Measurements from ENCODE around the gene PDGFA. TPM values are rescaled to one million over a fixed set of nuclear protein-coding genes. Genes with fewer than 3 reads are reported as not detected.

The PDGFA gene
- total RNA-seq, 4 donors from 2014 or later: 60.2 to 123 (median 104) TPM

DNA sequence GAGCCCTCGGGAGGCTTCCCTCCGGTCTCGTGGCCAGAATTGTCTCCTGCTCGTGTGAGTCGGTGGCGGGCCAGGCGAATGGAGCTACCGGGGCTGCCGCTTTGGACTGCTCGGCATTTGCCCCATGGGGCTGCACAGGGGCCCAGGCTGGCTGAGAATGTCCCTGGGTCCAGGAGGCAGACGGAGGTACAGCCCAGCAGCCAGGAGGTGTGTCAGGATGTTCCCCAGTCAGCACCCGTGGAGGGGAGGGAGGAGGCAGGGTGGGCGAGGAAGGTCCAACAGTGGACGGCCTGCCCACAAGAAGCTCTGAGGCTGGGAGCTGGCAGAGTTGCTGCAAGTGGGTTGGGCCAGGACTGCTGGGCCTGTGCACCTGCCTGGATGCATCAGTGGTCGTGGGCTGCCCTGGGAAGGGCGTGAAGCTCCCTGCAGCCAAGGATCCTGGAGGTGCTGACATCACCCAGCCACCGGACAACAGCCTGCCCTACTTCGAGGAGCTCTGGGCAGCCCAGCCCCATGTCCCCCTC lies 46.4 kb downstream of the PDGFA start:
- DNase-seq: no peak
- no peak overlapping the region for H3K4me3 ChIP-seq
- intact Hi-C loops (cut with DNase I; ENCODE audit: low total_unique reads): no loop called here
- no peaks in the 10 kb centered on the region for H3K36me3 ChIP-seq
- no peak for TF ChIP-seq POLR2A (IDR thresholded peaks at IDR 0.05)
- TF ChIP-seq, protein P1, sequence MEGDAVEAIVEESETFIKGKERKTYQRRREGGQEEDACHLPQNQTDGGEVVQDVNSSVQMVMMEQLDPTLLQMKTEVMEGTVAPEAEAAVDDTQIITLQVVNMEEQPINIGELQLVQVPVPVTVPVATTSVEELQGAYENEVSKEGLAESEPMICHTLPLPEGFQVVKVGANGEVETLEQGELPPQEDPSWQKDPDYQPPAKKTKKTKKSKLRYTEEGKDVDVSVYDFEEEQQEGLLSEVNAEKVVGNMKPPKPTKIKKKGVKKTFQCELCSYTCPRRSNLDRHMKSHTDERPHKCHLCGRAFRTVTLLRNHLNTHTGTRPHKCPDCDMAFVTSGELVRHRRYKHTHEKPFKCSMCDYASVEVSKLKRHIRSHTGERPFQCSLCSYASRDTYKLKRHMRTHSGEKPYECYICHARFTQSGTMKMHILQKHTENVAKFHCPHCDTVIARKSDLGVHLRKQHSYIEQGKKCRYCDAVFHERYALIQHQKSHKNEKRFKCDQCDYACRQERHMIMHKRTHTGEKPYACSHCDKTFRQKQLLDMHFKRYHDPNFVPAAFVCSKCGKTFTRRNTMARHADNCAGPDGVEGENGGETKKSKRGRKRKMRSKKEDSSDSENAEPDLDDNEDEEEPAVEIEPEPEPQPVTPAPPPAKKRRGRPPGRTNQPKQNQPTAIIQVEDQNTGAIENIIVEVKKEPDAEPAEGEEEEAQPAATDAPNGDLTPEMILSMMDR (IDR thresholded peaks at IDR 0.05): no peak
- TF ChIP-seq POLR2AphosphoS5 (IDR thresholded peaks at IDR 0.05): no peak
- no peak for TF ChIP-seq EP300 (IDR thresholded peaks at IDR 0.05; ENCODE audit: low read depth)
- H3K9me3 ChIP-seq: no peaks in the 10 kb centered on the region
- H3K27ac ChIP-seq: no peak overlapping the region
- in situ Hi-C loops (cut with MboI; ENCODE audit: low pct_ligation_motif_present in 1 of 4, low pct_unique_long_range_greater_than_20kb in 1 of 4, low sequenced_read_pairs in 3 of 4): no loop called here
- no peaks in the 10 kb centered on the region for H3K27me3 ChIP-seq
- WGBS, 2 donors (ENCODE audit: low coverage in 1 of 2): 81% methylated on average over 18 of the region's 18 CpGs; no CpG with 5 or more reads in 1 of the 2 donors
- peaks cover 0 to 7% (median 2%) of the 10 kb centered on the region in 4 donors for H3K4me1 ChIP-seq

GRCh38 chr7:472640-472957 lies 47.0 kb downstream of the PDGFA start:
- H3K27me3 ChIP-seq: no peaks in the 10 kb centered on the region
- in situ Hi-C loops (cut with MboI; ENCODE audit: low pct_ligation_motif_present in 1 of 4, low pct_unique_long_range_greater_than_20kb in 1 of 4, low sequenced_read_pairs in 3 of 4): no loop called here
- no peak for TF ChIP-seq POLR2AphosphoS5 (IDR thresholded peaks at IDR 0.05)
- TF ChIP-seq, protein P1 (IDR thresholded peaks at IDR 0.05): no peak
- no peak for TF ChIP-seq POLR2A (IDR thresholded peaks at IDR 0.05)
- no peak for TF ChIP-seq EP300 (IDR thresholded peaks at IDR 0.05; ENCODE audit: low read depth)
- H3K9me3 ChIP-seq: no peaks in the 10 kb centered on the region
- no peaks in the 10 kb centered on the region for H3K36me3 ChIP-seq
- H3K4me1 ChIP-seq: peaks cover 0 to 7% (median 2%) of the 10 kb centered on the region in 4 donors
- H3K27ac ChIP-seq: peak overlapping the region in 2 of 4 donors; percentile 4 to 48
- DNase-seq: no peak
- no peak overlapping the region for H3K4me3 ChIP-seq
- intact Hi-C loops (cut with DNase I; ENCODE audit: low total_unique reads): no loop called here
- 89 to 92% methylated on average over 3 to 4 of the region's 4 CpGs for WGBS, 2 donors (ENCODE audit: low coverage in 1 of 2)

DNA sequence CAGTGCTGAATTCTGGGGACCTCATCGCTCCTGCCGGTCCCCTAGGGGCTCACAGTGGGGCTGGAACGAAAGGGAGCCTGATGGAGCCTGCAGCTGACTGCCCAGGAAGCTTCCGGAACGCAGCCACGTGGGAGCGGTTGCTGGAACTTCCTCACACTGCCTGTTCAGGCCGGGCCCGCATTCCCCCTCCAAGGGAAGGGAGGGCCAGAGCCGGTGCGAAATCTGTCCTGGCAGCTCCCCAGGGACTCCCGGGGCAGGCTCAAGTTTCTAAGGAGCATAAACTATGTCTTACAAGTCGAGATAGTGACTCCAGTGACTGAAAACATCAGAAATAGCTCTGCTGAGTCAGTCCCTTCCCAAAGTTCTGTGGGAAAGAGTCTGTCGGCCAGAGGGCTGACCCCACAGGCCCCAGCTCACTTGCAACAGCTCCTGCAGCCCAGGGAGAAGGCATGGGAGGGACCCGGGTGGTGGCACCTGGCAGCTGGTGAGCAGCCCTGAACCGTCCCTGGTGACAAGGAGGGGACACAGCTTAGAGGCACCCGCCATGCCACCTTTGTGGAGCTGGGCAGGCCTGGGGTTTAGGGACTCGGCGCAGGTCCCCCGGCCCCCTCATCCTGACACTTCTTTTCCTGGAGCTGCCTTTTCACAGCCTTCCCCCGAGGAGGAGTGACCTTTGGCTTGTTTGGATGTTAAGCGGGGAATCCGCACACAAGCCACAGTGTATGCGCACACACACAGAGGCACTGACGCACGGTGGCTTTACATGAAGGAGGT lies 47.6 kb downstream of the PDGFA start:
- no peak overlapping the region for H3K4me3 ChIP-seq
- H3K4me1 ChIP-seq: peaks cover 0 to 7% (median 2%) of the 10 kb centered on the region in 4 donors
- WGBS, 2 donors (ENCODE audit: low coverage in 1 of 2): 52% methylated on average over 24 of the region's 26 CpGs; no CpG with 5 or more reads in 1 of the 2 donors
- H3K36me3 ChIP-seq: no peaks in the 10 kb centered on the region
- peak; percentile 38 for DNase-seq
- in situ Hi-C loops (cut with MboI; ENCODE audit: low pct_ligation_motif_present in 1 of 4, low pct_unique_long_range_greater_than_20kb in 1 of 4, low sequenced_read_pairs in 3 of 4): no loop called here
- intact Hi-C loops (cut with DNase I; ENCODE audit: low total_unique reads): no loop called here
- no peaks in the 10 kb centered on the region for H3K9me3 ChIP-seq
- no peaks in the 10 kb centered on the region for H3K27me3 ChIP-seq
- peak in 1 of 3 donors; percentile 27 for TF ChIP-seq POLR2AphosphoS5 (IDR thresholded peaks at IDR 0.05)
- TF ChIP-seq, protein P1 (IDR thresholded peaks at IDR 0.05): no peak
- no peak for TF ChIP-seq POLR2A (IDR thresholded peaks at IDR 0.05)
- TF ChIP-seq EP300 (IDR thresholded peaks at IDR 0.05; ENCODE audit: low read depth): no peak
- H3K27ac ChIP-seq: peak overlapping the region in 3 of 4 donors; percentile 23 to 48 (median 40)

DNA sequence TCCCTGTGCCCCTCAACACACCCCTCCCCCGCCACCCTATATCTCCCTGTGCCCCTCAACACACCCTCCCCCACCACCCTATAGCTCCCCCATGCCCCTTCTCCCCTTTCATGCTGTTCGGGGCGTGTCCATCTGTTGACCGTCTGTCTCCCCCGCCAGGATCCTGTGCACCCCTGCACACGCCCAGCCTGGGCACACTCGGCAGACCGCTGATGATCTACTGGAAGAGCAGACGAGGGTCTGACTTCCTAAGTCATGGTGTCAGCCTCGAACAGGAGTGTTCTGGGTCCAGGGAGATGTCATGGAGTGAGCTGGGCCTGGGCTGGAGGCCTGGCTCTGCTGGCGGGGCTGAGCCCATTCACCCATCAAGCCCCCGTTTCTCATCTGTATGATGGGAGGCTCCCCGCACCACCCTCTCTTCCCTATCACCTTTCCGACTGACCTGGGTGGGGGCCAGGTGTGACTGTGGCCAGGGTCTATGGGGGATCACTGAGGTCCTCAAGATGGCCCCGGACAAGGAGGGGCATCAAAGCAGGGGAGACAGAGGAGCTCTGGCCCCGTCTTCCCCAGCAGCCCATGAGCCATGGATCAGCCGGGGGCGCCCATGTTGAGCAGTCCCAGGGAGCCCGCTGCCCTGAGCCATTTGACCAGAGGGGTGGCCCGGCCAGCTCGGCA lies 48.3 kb downstream of the PDGFA start:
- Histone ChIP-seq H3K4me1 (peaks cover 0 to 7% (median 2%) of the 10 kb centered on the region in 4 donors), H3K27me3 (no peaks in the 10 kb centered on the region), H3K9me3 (no peaks in the 10 kb centered on the region), H3K27ac (peak overlapping the region in 3 of 4 donors; percentile 23 to 48 (median 40)), H3K36me3 (no peaks in the 10 kb centered on the region), H3K4me3 (no peak overlapping the region)
- intact Hi-C loops (cut with DNase I; ENCODE audit: low total_unique reads) (no loop called here), in situ Hi-C loops (cut with MboI; ENCODE audit: low pct_ligation_motif_present in 1 of 4, low pct_unique_long_range_greater_than_20kb in 1 of 4, low sequenced_read_pairs in 3 of 4) (no loop called here)
- TF ChIP-seq EP300 (IDR thresholded peaks at IDR 0.05; ENCODE audit: low read depth) (no peak), POLR2AphosphoS5 (IDR thresholded peaks at IDR 0.05) (no peak), POLR2A (IDR thresholded peaks at IDR 0.05) (no peak)
- TF ChIP-seq, protein P1 (IDR thresholded peaks at IDR 0.05): no peak
- 73% methylated on average over 20 of the region's 21 CpGs; no CpG with 5 or more reads in 1 of the 2 donors for WGBS, 2 donors (ENCODE audit: low coverage in 1 of 2)
- DNase-seq: no peak
